Measurements from ENCODE around the gene ENOX1. TPM values are rescaled to one million over a fixed set of nuclear protein-coding genes. Genes with fewer than 3 reads are reported as not detected.
A peak's percentile ranks its signal among the peaks of the same experiment; 100 is the strongest.
"Not testable (repeated sequence)": the region's sequence is repeated elsewhere in the genome, so short reads cannot be mapped to it uniquely, and the experiment has no call there.

Gene ENOX1
- under 1 TPM; 0.09 TPM for total RNA-seq

- ChIA-PET POLR2A (no interaction called here), CTCF (interaction anchor here (1.4 kb wide), 1 partner anchor 18 kb away, joined by 4 read pairs; no protein-coding TSS in a partner anchor)
- H3K36me3 Mint-ChIP-seq (ENCODE audit: low read depth), result no peaks in the 10 kb centered on the region
- peak; percentile 65 for ATAC-seq
- H3K9me3 Mint-ChIP-seq, result no peaks in the 10 kb centered on the region
- H3K27me3 Mint-ChIP-seq, result peaks cover 47% of the 10 kb centered on the region
- peaks cover 4% of the 10 kb centered on the region for H3K4me1 Mint-ChIP-seq (ENCODE audit: low read depth)
- peak within 1 kb of the TSS; percentile 67 for H3K4me3 Mint-ChIP-seq
- DNase-seq, result peak; percentile 30
- TF ChIP-seq CTCF (IDR thresholded peaks at IDR 0.05), result no peak
- intact Hi-C loops (cut with micrococcal nuclease), result no loop called here
- H3K27ac Mint-ChIP-seq, result no peak within 1 kb of the TSS
Observed at GRCh38 chr13:43786766-43787517, at the start of gene ENOX1. TSS of gene ENOX1 (minus strand) at chr13:43786972.

- no peaks in the 10 kb centered on the region for H3K4me1 Mint-ChIP-seq (ENCODE audit: low read depth)
- H3K27me3 Mint-ChIP-seq, result peaks cover 3% of the 10 kb centered on the region
- no peak for ATAC-seq
- intact Hi-C loops (cut with micrococcal nuclease), result no loop called here
- ChIA-PET POLR2A (interaction anchor here (1.2 kb wide), 1 partner anchor 9 kb away, joined by 3 read pairs; no protein-coding TSS in a partner anchor), CTCF (no interaction called here)
- no peaks in the 10 kb centered on the region for H3K9me3 Mint-ChIP-seq
- H3K36me3 Mint-ChIP-seq (ENCODE audit: low read depth), result no peaks in the 10 kb centered on the region
- DNase-seq, result no peak
- H3K27ac Mint-ChIP-seq, result no peak overlapping the region
- TF ChIP-seq CTCF (IDR thresholded peaks at IDR 0.05), result no peak
- no peak overlapping the region for H3K4me3 Mint-ChIP-seq
Observed at GRCh38 chr13:43835701-43836100, 48.9 kb upstream of the ENOX1 start.

GRCh38 chr13:43831088-43831487, 44.3 kb upstream of the ENOX1 start:
- ChIA-PET POLR2A (no interaction called here), CTCF (no interaction called here)
- no peak for TF ChIP-seq CTCF (IDR thresholded peaks at IDR 0.05)
- intact Hi-C loops (cut with micrococcal nuclease), result no loop called here
- no peaks in the 10 kb centered on the region for H3K4me1 Mint-ChIP-seq (ENCODE audit: low read depth)
- H3K36me3 Mint-ChIP-seq (ENCODE audit: low read depth), result no peaks in the 10 kb centered on the region
- no peak overlapping the region for H3K4me3 Mint-ChIP-seq
- peaks cover 8% of the 10 kb centered on the region for H3K27me3 Mint-ChIP-seq
- H3K9me3 Mint-ChIP-seq, result no peaks in the 10 kb centered on the region
- no peak overlapping the region for H3K27ac Mint-ChIP-seq
- DNase-seq (no peak), ATAC-seq (no peak)

- no peaks in the 10 kb centered on the region for H3K9me3 Mint-ChIP-seq
- no peak for ATAC-seq
- DNase-seq, result no peak
- H3K27me3 Mint-ChIP-seq, result peaks cover 8% of the 10 kb centered on the region
- no peaks in the 10 kb centered on the region for H3K4me1 Mint-ChIP-seq (ENCODE audit: low read depth)
- intact Hi-C loops (cut with micrococcal nuclease), result no loop called here
- TF ChIP-seq CTCF (IDR thresholded peaks at IDR 0.05), result no peak
- no peaks in the 10 kb centered on the region for H3K36me3 Mint-ChIP-seq (ENCODE audit: low read depth)
- CTCF ChIA-PET, result no interaction called here
- no peak overlapping the region for H3K4me3 Mint-ChIP-seq
- POLR2A ChIA-PET, result no interaction called here
- no peak overlapping the region for H3K27ac Mint-ChIP-seq
Observed at GRCh38 chr13:43830497-43830881, 43.7 kb upstream of the ENOX1 start.

- H3K27me3 Mint-ChIP-seq; DNase-seq; ATAC-seq; H3K27ac Mint-ChIP-seq; H3K9me3 Mint-ChIP-seq; H3K4me3 Mint-ChIP-seq; POLR2A ChIA-PET; H3K4me1 Mint-ChIP-seq (ENCODE audit: low read depth); CTCF ChIA-PET; H3K36me3 Mint-ChIP-seq (ENCODE audit: low read depth); intact Hi-C loops (cut with micrococcal nuclease): not testable (repeated sequence)
Observed at GRCh38 chr13:43824656-43825055, 37.9 kb upstream of the ENOX1 start.
